Right forelimb (tissue), 1 donor: Measurements from ENCODE around the gene SASH3.

Experiments used
- DNase-seq: peaks from one replicate; pipeline ENCODE4 v3.0.0-alpha.2; 2018

SASH3 gene

DNA sequence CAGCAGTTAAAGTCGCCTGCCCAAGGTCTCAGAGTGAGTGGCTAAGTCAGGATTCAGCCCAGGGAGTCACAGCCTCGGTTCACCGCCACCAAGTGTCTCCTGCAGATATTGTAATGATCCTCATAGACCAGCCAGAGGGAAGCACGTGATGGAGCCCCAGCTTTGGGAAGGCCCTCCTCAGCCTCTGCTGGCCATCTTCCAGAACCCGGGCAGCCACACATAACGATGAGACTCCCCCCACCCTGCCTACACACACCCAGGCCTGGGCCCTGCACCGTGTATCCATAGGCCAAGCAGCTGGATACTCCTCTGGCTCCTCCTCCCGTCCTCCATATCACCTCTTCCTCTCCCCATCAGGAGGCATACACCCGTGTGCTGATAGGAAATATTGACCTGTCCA is 19.6 kb upstream of the SASH3 start:
- no peak for DNase-seq

- DNase-seq, result no peak
These were observed 18.8 kb upstream of the SASH3 start for GRCh38 chrX:129760981-129761380.

- no peak for DNase-seq
These were observed 18.2 kb upstream of the SASH3 start for GRCh38 chrX:129761596-129761995.

- DNase-seq, result no peak
These were observed 17.3 kb upstream of the SASH3 start for GRCh38 chrX:129762448-129762847.

DNA sequence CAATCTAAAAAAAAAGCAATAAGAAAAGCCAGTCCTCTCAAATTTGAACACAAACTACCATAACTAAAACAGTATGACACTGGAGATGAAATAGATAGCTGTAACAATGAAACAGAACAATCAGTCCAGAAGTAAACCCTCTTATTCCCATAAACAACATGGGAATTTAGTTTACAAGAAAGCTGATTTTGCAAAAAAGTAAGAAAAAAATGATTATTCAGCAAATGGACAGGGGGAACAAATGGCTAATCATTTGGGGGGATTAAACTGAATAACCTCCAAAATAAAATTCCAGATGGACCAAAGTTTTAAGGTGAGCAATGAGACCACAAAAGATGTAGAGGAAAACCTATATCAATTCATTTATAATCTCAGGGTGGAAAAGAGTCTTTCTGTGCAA is 16.1 kb upstream of the SASH3 start:
- no peak for DNase-seq

DNA sequence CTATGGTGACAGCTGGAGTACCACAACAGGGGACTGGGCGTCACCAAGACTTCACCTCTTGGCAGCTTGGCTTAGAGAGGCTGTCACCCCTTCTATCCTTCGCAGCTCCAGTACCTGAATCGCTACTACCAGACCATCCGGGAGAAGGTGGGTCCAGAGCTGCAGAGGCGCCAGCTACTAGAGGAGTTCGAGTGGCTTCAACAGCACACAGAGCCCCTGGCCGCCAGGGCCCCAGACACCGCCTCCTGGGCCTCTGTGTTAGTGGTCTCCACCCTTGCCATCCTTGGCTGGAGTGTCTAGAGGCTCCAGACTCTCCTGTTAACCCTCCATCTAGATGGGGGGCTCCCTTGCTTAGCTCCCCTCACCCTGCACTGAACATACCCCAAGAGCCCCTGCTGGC is 11.6 kb upstream of the SASH3 start:
- DNase-seq, result no peak

DNA sequence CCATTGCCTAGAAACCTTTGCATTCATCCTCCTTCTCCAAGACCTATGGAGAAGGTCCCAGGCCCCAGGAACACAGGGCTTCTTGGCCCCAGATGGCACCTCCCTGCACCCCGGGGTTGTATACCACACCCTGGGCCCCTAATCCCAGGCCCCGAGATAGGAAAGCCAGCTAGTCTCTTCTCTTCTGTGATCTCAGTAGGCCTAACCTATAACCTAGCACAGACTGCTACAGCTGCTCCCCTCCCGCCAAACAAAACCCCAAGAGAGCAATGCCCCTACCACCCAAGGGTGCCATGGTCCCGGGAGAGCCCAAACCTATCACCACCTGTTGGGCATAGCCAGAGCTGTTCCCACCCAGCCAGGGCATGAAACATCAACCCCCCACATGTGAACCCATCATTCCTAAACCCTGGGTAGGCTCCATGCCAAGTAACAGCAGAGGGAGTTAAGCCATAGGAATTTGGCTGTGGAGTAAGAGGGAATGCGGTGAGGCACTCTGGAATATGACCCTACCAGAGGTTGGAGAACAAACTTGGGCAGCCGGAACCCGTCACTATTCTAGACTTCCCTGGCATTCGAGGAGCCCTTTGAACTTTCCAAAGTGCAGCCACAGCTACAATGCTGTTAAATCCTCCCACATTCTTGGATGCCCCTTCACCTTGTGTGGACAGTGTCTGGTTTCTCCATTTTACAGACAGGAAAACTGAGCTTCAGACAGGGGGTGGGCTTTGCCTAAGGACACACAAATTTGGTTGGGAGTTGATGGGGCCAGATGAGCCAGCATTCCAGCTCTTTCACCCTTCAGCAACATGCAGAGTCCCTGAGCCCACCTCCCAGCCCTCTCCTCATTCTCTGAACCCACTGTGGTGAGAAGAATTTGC is 10.9 kb upstream of the SASH3 start:
- no peak for DNase-seq

GRCh38 chrX:129769467-129770154 is 10.1 kb upstream of the SASH3 start:
- no peak for DNase-seq

GRCh38 chrX:129771266-129771995 is 8.3 kb upstream of the SASH3 start:
- no peak for DNase-seq

GRCh38 chrX:129772796-129773431 is 6.8 kb upstream of the SASH3 start:
- no peak for DNase-seq

- DNase-seq, result no peak
These were observed 5.9 kb upstream of the SASH3 start for GRCh38 chrX:129773649-129774458.

GRCh38 chrX:129777218-129778030 is 2.3 kb upstream of the SASH3 start:
- DNase-seq, result no peak

DNA sequence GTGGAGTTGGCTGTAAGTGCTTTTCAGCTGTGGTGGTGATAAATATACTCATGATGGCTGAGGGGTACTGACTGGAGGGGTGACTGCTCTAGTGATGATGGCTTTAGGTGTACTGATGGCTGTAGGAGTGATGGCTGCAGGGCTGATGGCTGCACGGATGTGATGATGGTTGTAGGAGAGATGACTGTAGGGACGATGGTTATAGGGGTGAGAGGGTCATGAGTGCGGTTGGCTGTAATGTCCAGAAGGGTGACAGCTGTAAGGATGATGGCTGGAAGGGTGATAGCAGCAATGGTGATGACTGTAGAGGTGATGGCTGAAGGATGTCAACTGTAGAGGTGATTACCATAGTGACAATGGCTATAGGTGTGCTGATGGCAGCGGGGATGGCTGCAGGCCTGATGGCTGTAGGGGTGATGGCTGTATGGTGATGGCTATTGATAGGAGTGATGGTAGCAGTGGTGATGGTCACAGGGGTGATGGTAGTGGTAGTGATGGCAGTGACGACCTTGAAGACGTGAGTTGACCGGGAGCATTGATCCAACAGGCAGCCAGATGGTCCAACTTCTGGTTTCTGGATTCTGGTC is 570 bp upstream of the SASH3 start:
- DNase-seq, result no peak

DNA sequence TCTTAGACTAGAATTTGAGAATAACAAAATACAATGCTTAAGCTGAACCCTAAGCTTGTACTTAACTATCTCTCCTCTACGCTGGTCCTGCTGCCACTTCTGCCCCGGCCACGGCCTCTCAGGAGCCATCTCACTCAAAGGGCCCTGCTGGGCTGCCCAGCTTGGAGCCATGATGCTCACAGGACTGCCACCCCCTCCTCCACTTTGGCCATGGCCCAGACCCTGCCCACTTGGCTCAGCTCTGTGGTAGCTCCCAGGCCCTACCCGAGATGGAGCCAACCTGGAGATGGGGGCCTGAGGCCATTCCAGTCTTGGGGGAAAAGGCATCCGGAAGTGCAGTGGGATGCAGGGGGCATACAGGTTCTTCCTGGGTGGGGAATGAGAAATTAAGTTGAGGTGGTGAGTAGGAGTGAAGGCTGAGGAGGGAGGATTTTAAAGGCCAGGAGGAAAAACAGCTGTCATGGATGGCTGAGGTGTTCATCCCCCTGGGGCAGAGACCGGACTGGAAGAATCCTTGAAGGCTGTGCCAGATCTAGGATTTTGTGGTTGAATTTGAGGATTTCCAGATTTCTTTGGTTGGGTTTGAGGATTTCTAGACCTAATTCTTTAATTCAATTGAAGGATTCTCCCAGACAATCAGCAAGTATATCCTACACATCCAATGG is 824 bp downstream of the SASH3 start:
- DNase-seq, result no peak

DNA sequence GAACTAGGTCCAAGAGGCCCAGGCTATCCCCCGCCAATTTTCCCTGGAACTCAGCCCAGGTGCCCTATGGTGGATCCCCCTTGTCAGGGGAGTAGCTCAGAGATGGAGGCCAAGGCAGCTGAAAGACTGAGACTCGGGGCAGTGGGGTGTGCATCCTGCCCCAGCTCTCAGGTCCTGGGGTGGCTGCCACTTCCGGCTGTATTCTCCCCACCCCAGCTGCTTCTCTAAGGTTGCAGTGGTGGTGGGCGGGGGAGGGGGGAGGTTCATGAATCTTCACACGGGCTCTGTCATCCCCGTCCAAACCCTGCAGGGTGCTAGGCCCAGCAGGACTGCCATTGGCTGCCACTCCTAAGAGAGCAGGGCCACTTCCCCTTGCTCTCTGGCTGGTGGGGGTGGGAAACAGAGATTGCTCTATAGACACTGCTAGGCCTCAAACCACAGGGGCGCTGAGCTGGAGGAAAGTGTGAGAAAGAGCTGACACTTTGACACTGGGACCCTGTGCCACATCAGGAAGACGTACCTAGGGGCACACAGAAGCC is 1.5 kb downstream of the SASH3 start:
- no peak for DNase-seq

DNA sequence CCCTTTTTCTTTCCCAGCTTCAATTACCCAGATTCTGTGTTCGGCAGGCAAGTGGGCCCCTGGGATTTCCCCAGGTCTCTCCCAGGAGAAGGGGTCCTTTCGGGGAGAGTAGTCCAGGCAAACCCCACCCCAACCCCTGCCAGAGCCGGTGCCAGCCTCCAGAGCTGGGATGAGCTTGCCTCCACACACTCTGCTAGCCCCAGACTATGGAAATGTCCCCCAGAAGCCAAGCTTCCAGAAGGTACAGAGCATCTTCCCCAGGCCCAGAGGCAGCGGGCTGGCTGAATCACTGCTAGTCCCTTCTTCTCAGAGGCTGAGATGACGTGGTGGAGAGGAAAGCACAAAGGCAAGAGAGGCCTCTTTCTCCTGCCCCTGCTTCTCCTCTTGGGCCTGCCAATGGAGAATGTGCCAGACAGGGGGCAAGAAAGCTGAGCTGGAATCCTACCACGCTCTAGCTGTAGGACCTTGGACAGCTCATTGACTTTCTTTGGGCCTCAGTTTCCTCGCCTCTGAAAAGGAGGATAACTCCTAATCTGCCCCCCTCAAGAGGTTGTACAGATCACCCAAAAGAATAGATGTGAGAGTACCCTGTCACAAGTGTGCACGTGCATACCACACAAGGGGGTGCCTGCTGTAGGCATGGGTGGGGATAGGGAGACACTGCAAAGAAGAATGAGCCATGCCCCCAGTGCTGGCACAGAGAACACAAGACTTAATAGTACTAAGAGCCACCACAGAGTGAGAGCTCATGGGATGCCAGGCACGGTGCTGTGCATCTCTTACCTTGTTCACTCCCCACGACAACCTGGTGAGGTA is 2.1 kb downstream of the SASH3 start:
- no peak for DNase-seq

GRCh38 chrX:129782706-129783105 is 3.0 kb downstream of the SASH3 start:
- no peak for DNase-seq

GRCh38 chrX:129783291-129783713 is 3.6 kb downstream of the SASH3 start:
- DNase-seq, result no peak

DNA sequence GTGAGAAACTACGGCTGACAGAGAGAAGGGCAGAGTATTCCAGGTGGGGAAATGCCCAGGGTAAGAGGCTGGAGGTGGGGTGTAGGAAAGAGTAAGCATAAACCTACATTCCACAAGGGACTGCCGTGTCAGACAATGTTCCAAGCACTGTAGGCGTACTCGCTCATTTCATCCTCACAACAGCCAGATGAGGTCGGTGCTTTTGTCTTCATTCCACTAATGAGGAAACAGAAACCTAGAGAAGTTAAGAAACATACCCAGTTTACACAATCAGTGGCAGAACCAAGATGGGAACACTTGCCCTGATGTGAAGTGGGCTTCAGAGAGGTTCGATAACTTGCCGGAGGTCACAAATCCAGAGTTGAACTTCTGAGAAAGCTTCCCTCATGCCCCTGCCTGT is 4.6 kb downstream of the SASH3 start:
- no peak for DNase-seq
